Activated naive CD8-positive, alpha-beta T cell (primary cell): ENCODE measurements around the gene EEFSEC.

Experiments used
- H3K27ac Mint-ChIP-seq: one replicate; pipeline ENCODE4 v1.8.0; 2021; ENCODE audit warnings: mixed read lengths
- H3K27me3 Mint-ChIP-seq: one replicate; pipeline ENCODE4 v1.8.0; 2021; ENCODE audit warnings: mixed read lengths
- H3K36me3 Mint-ChIP-seq: one replicate; pipeline ENCODE4 v1.8.0; 2021; ENCODE audit warnings: mixed read lengths
- H3K4me1 Mint-ChIP-seq: one replicate; pipeline ENCODE4 v1.8.0; 2021; ENCODE audit warnings: low read depth, mixed read lengths
- H3K4me3 Mint-ChIP-seq: one replicate; pipeline ENCODE4 v1.8.0; 2021; ENCODE audit warnings: mild to moderate bottlenecking, mixed read lengths
- H3K9me3 Mint-ChIP-seq: one replicate; pipeline ENCODE4 v1.8.0; 2021; ENCODE audit warnings: low read depth, mixed read lengths

The EEFSEC gene

GRCh38 chr3:128231606-128232005 is 78.3 kb downstream of the EEFSEC start:
- Mint-ChIP-seq H3K4me3 (no peak overlapping the region), H3K36me3 (no peaks in the 10 kb centered on the region), H3K27ac (no peak overlapping the region), H3K4me1 (peaks cover 21% of the 10 kb centered on the region), H3K9me3 (no peaks in the 10 kb centered on the region), H3K27me3 (no peaks in the 10 kb centered on the region)

- H3K27me3 Mint-ChIP-seq = no peaks in the 10 kb centered on the region
- no peak overlapping the region for H3K27ac Mint-ChIP-seq
Observed at GRCh38 chr3:128232376-128233178, 79.3 kb downstream of the EEFSEC start.

GRCh38 chr3:128235207-128235926 is 82.1 kb downstream of the EEFSEC start:
- Mint-ChIP-seq H3K4me3 (no peak overlapping the region), H3K36me3 (no peaks in the 10 kb centered on the region), H3K27me3 (no peaks in the 10 kb centered on the region), H3K9me3 (no peaks in the 10 kb centered on the region), H3K27ac (no peak overlapping the region), H3K4me1 (peaks cover 31% of the 10 kb centered on the region)

More at GRCh38 chr3:128232376-128233178, 79.3 kb downstream of the EEFSEC start:
- Mint-ChIP-seq H3K4me3 (no peak overlapping the region), H3K9me3 (no peaks in the 10 kb centered on the region), H3K4me1 (peaks cover 23% of the 10 kb centered on the region), H3K36me3 (no peaks in the 10 kb centered on the region)

- H3K36me3 Mint-ChIP-seq = no peaks in the 10 kb centered on the region
- H3K27me3 Mint-ChIP-seq = no peaks in the 10 kb centered on the region
- no peak overlapping the region for H3K4me3 Mint-ChIP-seq
- H3K4me1 Mint-ChIP-seq = peaks cover 36% of the 10 kb centered on the region
- no peaks in the 10 kb centered on the region for H3K9me3 Mint-ChIP-seq
- peak overlapping the region; percentile 18 for H3K27ac Mint-ChIP-seq
Observed at GRCh38 chr3:128236657-128237056, 83.4 kb downstream of the EEFSEC start.

GRCh38 chr3:128237348-128238183 is 84.3 kb downstream of the EEFSEC start:
- Mint-ChIP-seq H3K27ac (no peak overlapping the region), H3K36me3 (no peaks in the 10 kb centered on the region), H3K4me3 (no peak overlapping the region), H3K9me3 (no peaks in the 10 kb centered on the region), H3K4me1 (peaks cover 39% of the 10 kb centered on the region), H3K27me3 (no peaks in the 10 kb centered on the region)

- Mint-ChIP-seq H3K27ac (no peak overlapping the region), H3K27me3 (no peaks in the 10 kb centered on the region)
Observed at GRCh38 chr3:128238184-128238489, 84.9 kb downstream of the EEFSEC start.

GRCh38 chr3:128239304-128239703 is 86.0 kb downstream of the EEFSEC start:
- Mint-ChIP-seq H3K9me3 (no peaks in the 10 kb centered on the region), H3K27me3 (no peaks in the 10 kb centered on the region), H3K36me3 (no peaks in the 10 kb centered on the region)

More at GRCh38 chr3:128238184-128238489, 84.9 kb downstream of the EEFSEC start:
- no peak overlapping the region for H3K4me3 Mint-ChIP-seq
- peaks cover 45% of the 10 kb centered on the region for H3K4me1 Mint-ChIP-seq
- H3K9me3 Mint-ChIP-seq = no peaks in the 10 kb centered on the region
- H3K36me3 Mint-ChIP-seq = no peaks in the 10 kb centered on the region

GRCh38 chr3:128240232-128240631 is 87.0 kb downstream of the EEFSEC start:
- Mint-ChIP-seq H3K4me1 (peaks cover 49% of the 10 kb centered on the region), H3K27ac (no peak overlapping the region), H3K27me3 (no peaks in the 10 kb centered on the region), H3K4me3 (no peak overlapping the region), H3K36me3 (peaks cover 2% of the 10 kb centered on the region), H3K9me3 (no peaks in the 10 kb centered on the region)

More at GRCh38 chr3:128239304-128239703, 86.0 kb downstream of the EEFSEC start:
- H3K4me1 Mint-ChIP-seq = peaks cover 46% of the 10 kb centered on the region
- H3K4me3 Mint-ChIP-seq = no peak overlapping the region
- no peak overlapping the region for H3K27ac Mint-ChIP-seq

- peaks cover 43% of the 10 kb centered on the region for H3K4me1 Mint-ChIP-seq
Observed at GRCh38 chr3:128241741-128242140, 88.5 kb downstream of the EEFSEC start.

GRCh38 chr3:128242818-128243601 is 89.7 kb downstream of the EEFSEC start:
- Mint-ChIP-seq H3K4me3 (peak overlapping the region; percentile 61), H3K27ac (no peak overlapping the region), H3K36me3 (peaks cover 14% of the 10 kb centered on the region), H3K27me3 (no peaks in the 10 kb centered on the region), H3K4me1 (peaks cover 35% of the 10 kb centered on the region), H3K9me3 (no peaks in the 10 kb centered on the region)

More at GRCh38 chr3:128241741-128242140, 88.5 kb downstream of the EEFSEC start:
- no peaks in the 10 kb centered on the region for H3K27me3 Mint-ChIP-seq
- no peaks in the 10 kb centered on the region for H3K9me3 Mint-ChIP-seq
- H3K36me3 Mint-ChIP-seq = peaks cover 3% of the 10 kb centered on the region
- H3K27ac Mint-ChIP-seq = no peak overlapping the region
- H3K4me3 Mint-ChIP-seq = no peak overlapping the region

- no peaks in the 10 kb centered on the region for H3K27me3 Mint-ChIP-seq
- H3K9me3 Mint-ChIP-seq = no peaks in the 10 kb centered on the region
- H3K27ac Mint-ChIP-seq = no peak overlapping the region
- no peak overlapping the region for H3K4me3 Mint-ChIP-seq
- H3K4me1 Mint-ChIP-seq = peaks cover 33% of the 10 kb centered on the region
- peaks cover 18% of the 10 kb centered on the region for H3K36me3 Mint-ChIP-seq
Observed at GRCh38 chr3:128243602-128244504, 90.6 kb downstream of the EEFSEC start.

- Mint-ChIP-seq H3K27ac (no peak overlapping the region), H3K36me3 (peaks cover 31% of the 10 kb centered on the region), H3K4me1 (peaks cover 33% of the 10 kb centered on the region), H3K27me3 (no peaks in the 10 kb centered on the region), H3K9me3 (no peaks in the 10 kb centered on the region), H3K4me3 (no peak overlapping the region)
Observed at GRCh38 chr3:128245460-128245859, 92.2 kb downstream of the EEFSEC start.

GRCh38 chr3:128247666-128248409 is 94.6 kb downstream of the EEFSEC start:
- Mint-ChIP-seq H3K4me3 (no peak overlapping the region), H3K27ac (no peak overlapping the region), H3K4me1 (peaks cover 38% of the 10 kb centered on the region), H3K36me3 (peaks cover 40% of the 10 kb centered on the region), H3K27me3 (no peaks in the 10 kb centered on the region), H3K9me3 (no peaks in the 10 kb centered on the region)
